Measurements from ENCODE around the gene FILIP1L.

Gene FILIP1L

DNA sequence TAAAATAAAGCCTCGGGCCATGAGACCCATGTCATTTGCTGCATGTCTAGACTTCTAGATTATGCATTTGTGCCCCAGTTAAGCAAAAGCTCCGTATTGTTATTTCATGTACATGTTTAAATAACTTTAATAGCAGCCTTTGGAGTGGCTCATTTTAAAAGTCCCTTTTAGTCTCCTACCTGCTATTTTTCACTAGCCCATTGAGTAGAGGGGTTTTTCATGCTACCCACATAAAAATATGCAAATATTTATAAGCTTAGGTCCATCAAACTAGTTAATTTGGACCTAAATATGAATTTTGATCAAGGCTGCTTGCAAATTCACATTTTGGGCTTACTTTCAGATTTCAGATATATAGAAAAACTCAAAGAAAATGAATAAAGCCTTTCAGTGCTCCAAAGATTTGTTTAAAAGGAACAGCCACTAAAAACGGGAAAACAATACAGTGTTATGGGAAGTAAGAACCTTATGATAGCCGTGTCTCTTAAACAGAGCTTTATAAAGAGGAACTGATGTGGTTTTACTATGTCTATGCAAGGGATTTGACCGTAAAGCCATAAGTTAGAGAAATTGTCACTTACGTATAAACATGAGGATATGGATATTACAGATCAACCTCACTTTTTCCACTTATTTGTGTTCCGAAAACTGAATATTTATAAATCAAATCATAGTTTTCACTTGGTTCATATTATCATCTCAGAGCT, 30.0 kb downstream of the FILIP1L start:
- DNase-seq = no peak
- Histone ChIP-seq H3K4me1 (peaks cover 0 to 77% (median 21%) of the 10 kb centered on the region in 4 donors), H3K27me3 (no peaks in the 10 kb centered on the region), H3K4me3 (no peak overlapping the region), H3K27ac (peak overlapping the region; percentile 62 to 68), H3K36me3 (no peaks in the 10 kb centered on the region), H3K9me3 (no peaks in the 10 kb centered on the region)
- TF ChIP-seq CTCF (IDR thresholded peaks at IDR 0.05) = no peak
- intact Hi-C loops (cut with DNase I; ENCODE audit: low total_unique reads) = no loop called here

- H3K4me1 ChIP-seq = peaks cover 0 to 66% (median 19%) of the 10 kb centered on the region in 4 donors
- no peak overlapping the region for H3K4me3 ChIP-seq
- no peaks in the 10 kb centered on the region for H3K9me3 ChIP-seq
- no peaks in the 10 kb centered on the region for H3K27me3 ChIP-seq
- H3K36me3 ChIP-seq = no peaks in the 10 kb centered on the region
- DNase-seq = no peak
- no peak for TF ChIP-seq CTCF (IDR thresholded peaks at IDR 0.05)
- intact Hi-C loops (cut with DNase I; ENCODE audit: low total_unique reads) = no loop called here
- peak overlapping the region in 1 of 2 donors; percentile 67 for H3K27ac ChIP-seq
These were observed 31.1 kb downstream of the FILIP1L start for GRCh38 chr3:100083209-100083608.

- Histone ChIP-seq H3K9me3 (no peaks in the 10 kb centered on the region), H3K4me3 (no peak overlapping the region), H3K27me3 (no peaks in the 10 kb centered on the region), H3K4me1 (peaks cover 0 to 62% (median 19%) of the 10 kb centered on the region in 4 donors), H3K27ac (peak overlapping the region; percentile 67 to 69), H3K36me3 (no peaks in the 10 kb centered on the region)
- DNase-seq = no peak
- intact Hi-C loops (cut with DNase I; ENCODE audit: low total_unique reads) = no loop called here
- TF ChIP-seq CTCF (IDR thresholded peaks at IDR 0.05) = no peak
These were observed 31.6 kb downstream of the FILIP1L start for GRCh38 chr3:100082714-100083113.

GRCh38 chr3:100081986-100082692, 32.2 kb downstream of the FILIP1L start:
- intact Hi-C loops (cut with DNase I; ENCODE audit: low total_unique reads) = no loop called here
- peaks cover 0 to 62% (median 19%) of the 10 kb centered on the region in 4 donors for H3K4me1 ChIP-seq
- H3K36me3 ChIP-seq = no peaks in the 10 kb centered on the region
- H3K9me3 ChIP-seq = no peaks in the 10 kb centered on the region
- DNase-seq = no peak
- TF ChIP-seq CTCF (IDR thresholded peaks at IDR 0.05) = no peak
- peak overlapping the region; percentile 67 to 69 for H3K27ac ChIP-seq
- H3K4me3 ChIP-seq = no peak overlapping the region
- no peaks in the 10 kb centered on the region for H3K27me3 ChIP-seq

DNA sequence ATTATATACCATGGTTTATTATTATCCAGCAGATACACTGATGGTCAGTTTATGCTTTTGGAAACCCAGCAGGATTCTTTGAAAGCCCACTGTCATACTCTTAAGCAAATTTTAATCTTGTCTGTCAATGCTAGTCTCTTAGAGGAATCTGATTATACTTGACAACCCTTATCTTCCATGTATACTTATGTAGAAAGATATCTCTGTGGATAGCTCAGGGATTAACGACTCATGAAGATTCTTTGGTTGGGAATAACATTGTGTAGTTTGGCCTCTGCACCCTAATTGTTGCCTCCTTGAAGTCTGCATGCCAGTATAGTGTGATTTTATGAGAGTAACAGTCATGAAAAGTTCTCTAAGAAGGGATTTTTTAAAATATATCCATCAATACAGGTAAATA, 33.0 kb downstream of the FILIP1L start:
- Histone ChIP-seq H3K9me3 (no peaks in the 10 kb centered on the region), H3K4me1 (peaks cover 0 to 62% (median 23%) of the 10 kb centered on the region in 4 donors), H3K27ac (peak overlapping the region; percentile 67 to 69), H3K4me3 (no peak overlapping the region), H3K27me3 (no peaks in the 10 kb centered on the region), H3K36me3 (no peaks in the 10 kb centered on the region)
- intact Hi-C loops (cut with DNase I; ENCODE audit: low total_unique reads) = no loop called here
- DNase-seq = no peak
- no peak for TF ChIP-seq CTCF (IDR thresholded peaks at IDR 0.05)
